HG03025 (cell line): Measurements from ENCODE around the gene LYL1.

Experiments
- ATAC-seq: cut with Tn5 transposase; IDR thresholded peaks from one replicate; pipeline ENCODE4 v1.9.1; 2021; ENCODE audit warnings: mild to moderate bottlenecking, moderate library complexity; ENCODE audit not compliant: unreplicated experiment, low FRiP score

The LYL1 gene

GRCh38 chr19:13060964-13061927 lies 41.4 kb downstream of the LYL1 start:
- no peak for ATAC-seq

DNA sequence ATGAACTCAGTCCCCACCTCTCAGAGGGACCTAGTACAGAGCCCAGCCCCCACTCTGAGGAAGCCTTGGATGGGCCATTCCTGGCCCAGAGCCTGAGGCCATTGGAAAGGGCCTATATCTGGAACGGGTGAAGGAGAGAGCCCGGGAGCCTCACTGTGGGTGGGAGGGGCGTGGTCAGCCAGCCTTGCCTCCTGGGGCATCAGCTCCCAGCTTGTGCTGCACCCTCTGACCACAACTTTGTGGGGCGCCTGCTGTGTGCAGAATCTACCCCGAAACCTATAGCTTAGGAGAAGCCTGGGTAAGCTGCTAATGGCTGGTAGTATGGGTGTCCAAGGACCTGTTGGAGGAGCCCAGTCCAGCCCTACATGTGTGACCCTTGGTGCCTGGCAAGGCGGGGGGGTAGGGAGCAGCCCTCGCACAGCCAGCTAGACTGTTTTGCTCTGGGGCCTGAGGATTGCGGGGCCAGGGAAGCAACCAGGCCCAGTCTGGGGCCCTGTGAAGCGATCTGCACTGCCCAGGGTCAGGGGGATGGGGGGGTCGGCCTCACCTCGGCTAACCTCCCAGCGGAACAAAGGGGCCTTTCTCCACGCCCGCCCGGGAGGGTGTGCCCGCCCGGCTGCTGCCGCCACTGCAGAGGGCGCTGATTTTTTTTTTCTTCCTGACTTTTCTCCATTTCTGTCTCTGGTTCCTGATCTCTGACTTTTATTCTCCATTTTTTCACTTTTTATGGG lies 42.3 kb downstream of the LYL1 start:
- ATAC-seq = no peak

- ATAC-seq = no peak
Observed at GRCh38 chr19:13058951-13059660, 43.6 kb downstream of the LYL1 start.

DNA sequence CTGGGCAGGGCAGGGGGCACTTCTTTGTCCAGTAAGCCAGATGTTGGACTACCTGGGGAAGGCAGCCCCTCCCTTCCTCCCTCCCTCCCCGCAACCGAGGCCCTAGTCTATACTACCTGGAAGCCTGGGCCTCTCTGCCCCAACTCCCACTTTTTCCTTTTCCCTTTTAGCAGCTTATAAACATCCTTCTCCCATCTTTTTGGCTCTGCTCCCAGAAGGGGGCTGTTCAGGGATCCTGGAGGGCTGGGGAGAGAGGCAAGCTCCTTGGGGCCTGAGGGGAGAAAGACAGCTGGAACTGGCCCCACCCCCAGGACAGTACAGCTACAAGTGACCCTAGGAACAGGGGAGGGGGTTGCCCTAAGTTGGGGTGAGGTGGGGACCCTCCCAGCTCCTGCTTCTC lies 44.9 kb downstream of the LYL1 start:
- no peak for ATAC-seq

- ATAC-seq = no peak
Observed at GRCh38 chr19:13057147-13057572, 45.5 kb downstream of the LYL1 start.

- ATAC-seq = no peak
Observed at GRCh38 chr19:13056052-13056660, 46.5 kb downstream of the LYL1 start.

- ATAC-seq = no peak
Observed at GRCh38 chr19:13055213-13056051, 47.2 kb downstream of the LYL1 start.

DNA sequence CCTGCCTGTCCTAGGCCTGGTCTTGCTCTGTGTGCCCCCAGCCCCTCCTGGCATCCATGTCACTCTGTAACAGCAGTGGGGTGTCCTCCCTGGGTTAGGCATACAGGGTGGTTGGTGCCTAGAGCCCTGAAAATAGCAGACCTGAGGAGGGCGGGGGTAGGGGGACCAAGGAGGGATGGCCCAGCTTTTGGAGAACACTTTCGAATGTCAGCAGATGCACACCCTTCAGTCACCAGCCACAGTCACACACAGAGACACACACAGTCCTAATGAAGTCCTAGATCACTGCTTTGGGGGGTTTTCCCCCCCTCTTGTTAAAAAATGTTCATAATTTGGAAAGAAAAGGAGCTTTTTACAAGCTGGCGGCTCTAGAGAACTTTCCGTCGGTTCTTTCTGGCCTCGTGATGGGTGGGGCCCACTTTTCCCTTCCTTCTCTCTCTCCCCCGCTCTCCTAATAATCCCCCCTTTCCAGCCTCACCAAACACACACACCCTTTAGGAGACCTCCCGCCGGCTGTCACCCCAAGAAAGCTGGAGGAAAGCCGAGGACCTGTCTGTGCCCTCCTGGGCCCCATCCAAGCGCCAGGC lies 47.9 kb downstream of the LYL1 start:
- no peak for ATAC-seq

- no peak for ATAC-seq
Observed at GRCh38 chr19:13053761-13054625, 48.7 kb downstream of the LYL1 start.

GRCh38 chr19:13053238-13053637 lies 49.4 kb downstream of the LYL1 start:
- no peak for ATAC-seq

- ATAC-seq = no peak
Observed at GRCh38 chr19:13052447-13053175, 50.0 kb downstream of the LYL1 start.

GRCh38 chr19:13051557-13052165 lies 51.0 kb downstream of the LYL1 start:
- ATAC-seq = no peak

- no peak for ATAC-seq
Observed at GRCh38 chr19:13050274-13050673, 52.4 kb downstream of the LYL1 start.
